GM23338 (cell line): Measurements from ENCODE around the gene CSNK1E.

ENCODE experiments used
- CREB1 ChIP-seq: fragments of 250-450 bp; sonication (Bioruptor Pico); IDR thresholded peaks from 2 replicates; pipeline ENCODE4 v1.5.0; 2020; ENCODE audit warnings: low read depth, mild to moderate bottlenecking, moderate library complexity
- ETS1 ChIP-seq: IDR thresholded peaks from 2 replicates; pipeline ENCODE4 v1.6.1; 2016; ENCODE audit warnings: antibody characterized with exemption
- EZH2 ChIP-seq: fragments of 200-600 bp; sonication (generic); IDR thresholded peaks from one replicate; pipeline ENCODE4 v1.8.0; 2017; ENCODE audit warnings: antibody characterized with exemption, mild to moderate bottlenecking, low read depth; ENCODE audit not compliant: unreplicated experiment
- EZH2phosphoT487 ChIP-seq: fragments of 200-600 bp; sonication (generic); IDR thresholded peaks from one replicate; pipeline ENCODE4 v1.8.1; 2018; ENCODE audit warnings: antibody characterized with exemption; ENCODE audit not compliant: unreplicated experiment
- JUNB ChIP-seq: IDR thresholded peaks from one replicate; pipeline ENCODE4 v1.6.1; 2016; ENCODE audit warnings: antibody characterized with exemption; ENCODE audit not compliant: unreplicated experiment
- POLR2AphosphoS5 ChIP-seq: IDR thresholded peaks from 2 replicates; pipeline ENCODE4 v1.6.1; 2016; ENCODE audit warnings: antibody characterized with exemption, low read depth
- REST ChIP-seq: IDR thresholded peaks from one replicate; pipeline ENCODE4 v1.6.1; 2018; ENCODE audit warnings: antibody characterized with exemption; ENCODE audit not compliant: unreplicated experiment
- STAT1 ChIP-seq: IDR thresholded peaks from one replicate; pipeline ENCODE4 v1.6.1; 2016; ENCODE audit warnings: antibody characterized with exemption; ENCODE audit not compliant: unreplicated experiment
- TF ChIP-seq, protein P1 (sequence below), 2 experiments: fragments of 200-600 bp in 1 of 2; sonication (generic) in 1 of 2; conservative IDR thresholded peaks; 2 replicates each; pipeline versions ENCODE4 v1.5.1 to v1.6.1; 2016 to 2017; ENCODE audit warnings: antibody characterized with exemption in 2 of 2, low read depth in 2 of 2, mild to moderate bottlenecking in 2 of 2, moderate library complexity in 1 of 2
- TF ChIP-seq, protein P2 (sequence below): fragments of 250-450 bp; sonication (Bioruptor Pico); IDR thresholded peaks from 2 replicates; pipeline ENCODE4 v1.5.0; 2020; ENCODE audit warnings: mild to moderate bottlenecking, moderate library complexity

GRCh38 chr22:38276166-38276565 lies 41.1 kb downstream of the CSNK1E start:
- TF ChIP-seq, protein P1, sequence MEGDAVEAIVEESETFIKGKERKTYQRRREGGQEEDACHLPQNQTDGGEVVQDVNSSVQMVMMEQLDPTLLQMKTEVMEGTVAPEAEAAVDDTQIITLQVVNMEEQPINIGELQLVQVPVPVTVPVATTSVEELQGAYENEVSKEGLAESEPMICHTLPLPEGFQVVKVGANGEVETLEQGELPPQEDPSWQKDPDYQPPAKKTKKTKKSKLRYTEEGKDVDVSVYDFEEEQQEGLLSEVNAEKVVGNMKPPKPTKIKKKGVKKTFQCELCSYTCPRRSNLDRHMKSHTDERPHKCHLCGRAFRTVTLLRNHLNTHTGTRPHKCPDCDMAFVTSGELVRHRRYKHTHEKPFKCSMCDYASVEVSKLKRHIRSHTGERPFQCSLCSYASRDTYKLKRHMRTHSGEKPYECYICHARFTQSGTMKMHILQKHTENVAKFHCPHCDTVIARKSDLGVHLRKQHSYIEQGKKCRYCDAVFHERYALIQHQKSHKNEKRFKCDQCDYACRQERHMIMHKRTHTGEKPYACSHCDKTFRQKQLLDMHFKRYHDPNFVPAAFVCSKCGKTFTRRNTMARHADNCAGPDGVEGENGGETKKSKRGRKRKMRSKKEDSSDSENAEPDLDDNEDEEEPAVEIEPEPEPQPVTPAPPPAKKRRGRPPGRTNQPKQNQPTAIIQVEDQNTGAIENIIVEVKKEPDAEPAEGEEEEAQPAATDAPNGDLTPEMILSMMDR (conservative IDR thresholded peaks at IDR 0.05; ENCODE audit: low read depth in 2 of 2) = no peak
- TF ChIP-seq JUNB = no peak
- TF ChIP-seq REST = no peak
- TF ChIP-seq STAT1 = no peak
- no peak for TF ChIP-seq EZH2phosphoT487
- no peak for TF ChIP-seq CREB1 (CRISPR knock-in tag)
- TF ChIP-seq POLR2AphosphoS5 = no peak
- no peak for TF ChIP-seq EZH2
- no peak for TF ChIP-seq ETS1
- TF ChIP-seq, protein P2, sequence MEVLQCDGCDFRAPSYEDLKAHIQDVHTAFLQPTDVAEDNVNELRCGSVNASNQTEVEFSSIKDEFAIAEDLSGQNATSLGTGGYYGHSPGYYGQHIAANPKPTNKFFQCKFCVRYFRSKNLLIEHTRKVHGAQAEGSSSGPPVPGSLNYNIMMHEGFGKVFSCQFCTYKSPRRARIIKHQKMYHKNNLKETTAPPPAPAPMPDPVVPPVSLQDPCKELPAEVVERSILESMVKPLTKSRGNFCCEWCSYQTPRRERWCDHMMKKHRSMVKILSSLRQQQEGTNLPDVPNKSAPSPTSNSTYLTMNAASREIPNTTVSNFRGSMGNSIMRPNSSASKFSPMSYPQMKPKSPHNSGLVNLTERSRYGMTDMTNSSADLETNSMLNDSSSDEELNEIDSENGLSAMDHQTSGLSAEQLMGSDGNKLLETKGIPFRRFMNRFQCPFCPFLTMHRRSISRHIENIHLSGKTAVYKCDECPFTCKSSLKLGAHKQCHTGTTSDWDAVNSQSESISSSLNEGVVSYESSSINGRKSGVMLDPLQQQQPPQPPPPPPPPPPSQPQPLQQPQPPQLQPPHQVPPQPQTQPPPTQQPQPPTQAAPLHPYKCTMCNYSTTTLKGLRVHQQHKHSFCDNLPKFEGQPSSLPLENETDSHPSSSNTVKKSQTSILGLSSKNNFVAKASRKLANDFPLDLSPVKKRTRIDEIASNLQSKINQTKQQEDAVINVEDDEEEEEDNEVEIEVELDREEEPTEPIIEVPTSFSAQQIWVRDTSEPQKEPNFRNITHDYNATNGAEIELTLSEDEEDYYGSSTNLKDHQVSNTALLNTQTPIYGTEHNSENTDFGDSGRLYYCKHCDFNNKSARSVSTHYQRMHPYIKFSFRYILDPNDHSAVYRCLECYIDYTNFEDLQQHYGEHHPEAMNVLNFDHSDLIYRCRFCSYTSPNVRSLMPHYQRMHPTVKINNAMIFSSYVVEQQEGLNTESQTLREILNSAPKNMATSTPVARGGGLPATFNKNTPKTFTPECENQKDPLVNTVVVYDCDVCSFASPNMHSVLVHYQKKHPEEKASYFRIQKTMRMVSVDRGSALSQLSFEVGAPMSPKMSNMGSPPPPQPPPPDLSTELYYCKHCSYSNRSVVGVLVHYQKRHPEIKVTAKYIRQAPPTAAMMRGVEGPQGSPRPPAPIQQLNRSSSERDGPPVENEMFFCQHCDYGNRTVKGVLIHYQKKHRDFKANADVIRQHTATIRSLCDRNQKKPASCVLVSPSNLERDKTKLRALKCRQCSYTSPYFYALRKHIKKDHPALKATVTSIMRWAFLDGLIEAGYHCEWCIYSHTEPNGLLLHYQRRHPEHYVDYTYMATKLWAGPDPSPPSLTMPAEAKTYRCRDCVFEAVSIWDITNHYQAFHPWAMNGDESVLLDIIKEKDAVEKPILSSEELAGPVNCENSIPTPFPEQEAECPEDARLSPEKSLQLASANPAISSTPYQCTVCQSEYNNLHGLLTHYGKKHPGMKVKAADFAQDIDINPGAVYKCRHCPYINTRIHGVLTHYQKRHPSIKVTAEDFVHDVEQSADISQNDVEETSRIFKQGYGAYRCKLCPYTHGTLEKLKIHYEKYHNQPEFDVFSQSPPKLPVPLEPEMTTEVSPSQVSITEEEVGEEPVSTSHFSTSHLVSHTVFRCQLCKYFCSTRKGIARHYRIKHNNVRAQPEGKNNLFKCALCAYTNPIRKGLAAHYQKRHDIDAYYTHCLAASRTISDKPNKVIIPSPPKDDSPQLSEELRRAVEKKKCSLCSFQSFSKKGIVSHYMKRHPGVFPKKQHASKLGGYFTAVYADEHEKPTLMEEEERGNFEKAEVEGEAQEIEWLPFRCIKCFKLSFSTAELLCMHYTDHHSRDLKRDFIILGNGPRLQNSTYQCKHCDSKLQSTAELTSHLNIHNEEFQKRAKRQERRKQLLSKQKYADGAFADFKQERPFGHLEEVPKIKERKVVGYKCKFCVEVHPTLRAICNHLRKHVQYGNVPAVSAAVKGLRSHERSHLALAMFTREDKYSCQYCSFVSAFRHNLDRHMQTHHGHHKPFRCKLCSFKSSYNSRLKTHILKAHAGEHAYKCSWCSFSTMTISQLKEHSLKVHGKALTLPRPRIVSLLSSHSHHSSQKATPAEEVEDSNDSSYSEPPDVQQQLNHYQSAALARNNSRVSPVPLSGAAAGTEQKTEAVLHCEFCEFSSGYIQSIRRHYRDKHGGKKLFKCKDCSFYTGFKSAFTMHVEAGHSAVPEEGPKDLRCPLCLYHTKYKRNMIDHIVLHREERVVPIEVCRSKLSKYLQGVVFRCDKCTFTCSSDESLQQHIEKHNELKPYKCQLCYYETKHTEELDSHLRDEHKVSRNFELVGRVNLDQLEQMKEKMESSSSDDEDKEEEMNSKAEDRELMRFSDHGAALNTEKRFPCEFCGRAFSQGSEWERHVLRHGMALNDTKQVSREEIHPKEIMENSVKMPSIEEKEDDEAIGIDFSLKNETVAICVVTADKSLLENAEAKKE (CRISPR knock-in tag) = no peak
